Panc1 (cell line): ENCODE measurements around the gene SEC62.

Experiments used
- POLR2AphosphoS5 ChIP-seq: IDR thresholded peaks from 2 replicates; pipeline ENCODE4 v1.6.1; 2012; ENCODE audit warnings: mild to moderate bottlenecking, low read depth, low read length, moderate library complexity
- SIN3A ChIP-seq: IDR thresholded peaks from 2 replicates; pipeline ENCODE4 v1.6.1; 2012; ENCODE audit warnings: low read depth, mild to moderate bottlenecking, low read length, moderate library complexity, borderline replicate concordance; ENCODE audit not compliant: insufficient read depth
- TCF7L2 ChIP-seq: IDR thresholded peaks from 2 replicates; pipeline ENCODE4 v1.6.1; 2011; ENCODE audit warnings: mild to moderate bottlenecking, low read depth, low read length, inconsistent platforms
- TF ChIP-seq, protein P1 (sequence below): fragments of 450-650 bp; IDR thresholded peaks from 2 replicates; pipeline ENCODE4 v1.5.1; 2017; ENCODE audit warnings: mild to moderate bottlenecking
- TF ChIP-seq, protein P2 (sequence below), 2 experiments: IDR thresholded peaks; 2 replicates each; pipeline ENCODE4 v1.6.1; 2011 to 2012; ENCODE audit warnings: low read depth in 2 of 2, control low read depth in 1 of 2, low read length in 1 of 2, mild to moderate bottlenecking in 1 of 2, moderate library complexity in 1 of 2; ENCODE audit not compliant: insufficient read depth in 1 of 2

DNA sequence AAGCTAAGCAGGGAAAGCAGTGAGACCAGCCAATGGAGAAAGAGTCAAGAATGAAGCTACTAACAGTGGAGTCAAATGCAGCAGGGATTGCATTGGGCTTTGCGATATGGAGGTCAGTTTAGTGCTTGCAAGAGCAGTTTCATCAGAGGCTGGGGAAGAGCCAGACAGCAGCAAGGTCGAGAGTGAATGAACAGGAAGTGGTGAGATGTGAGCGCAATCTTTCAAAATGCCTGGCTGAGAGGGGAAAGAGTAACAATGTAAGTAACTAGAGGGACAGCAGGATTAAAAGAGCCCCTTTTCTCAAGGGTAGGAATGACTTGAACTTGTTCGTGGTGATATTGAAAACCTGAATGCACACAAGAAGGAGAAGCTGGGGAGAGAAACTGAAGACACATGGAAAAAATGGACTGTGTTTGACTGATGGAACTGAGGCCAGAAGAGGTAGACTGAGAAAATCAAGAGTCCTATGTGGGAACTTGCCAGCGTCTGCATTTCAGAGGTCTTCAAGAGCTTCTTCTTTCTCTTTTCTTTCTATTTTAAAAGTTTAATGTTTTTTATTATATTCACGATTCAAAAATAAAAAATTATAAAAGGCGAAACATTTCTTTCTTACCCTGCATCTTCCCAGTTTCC is 40.5 kb downstream of the SEC62 start:
- TF ChIP-seq, protein P1, sequence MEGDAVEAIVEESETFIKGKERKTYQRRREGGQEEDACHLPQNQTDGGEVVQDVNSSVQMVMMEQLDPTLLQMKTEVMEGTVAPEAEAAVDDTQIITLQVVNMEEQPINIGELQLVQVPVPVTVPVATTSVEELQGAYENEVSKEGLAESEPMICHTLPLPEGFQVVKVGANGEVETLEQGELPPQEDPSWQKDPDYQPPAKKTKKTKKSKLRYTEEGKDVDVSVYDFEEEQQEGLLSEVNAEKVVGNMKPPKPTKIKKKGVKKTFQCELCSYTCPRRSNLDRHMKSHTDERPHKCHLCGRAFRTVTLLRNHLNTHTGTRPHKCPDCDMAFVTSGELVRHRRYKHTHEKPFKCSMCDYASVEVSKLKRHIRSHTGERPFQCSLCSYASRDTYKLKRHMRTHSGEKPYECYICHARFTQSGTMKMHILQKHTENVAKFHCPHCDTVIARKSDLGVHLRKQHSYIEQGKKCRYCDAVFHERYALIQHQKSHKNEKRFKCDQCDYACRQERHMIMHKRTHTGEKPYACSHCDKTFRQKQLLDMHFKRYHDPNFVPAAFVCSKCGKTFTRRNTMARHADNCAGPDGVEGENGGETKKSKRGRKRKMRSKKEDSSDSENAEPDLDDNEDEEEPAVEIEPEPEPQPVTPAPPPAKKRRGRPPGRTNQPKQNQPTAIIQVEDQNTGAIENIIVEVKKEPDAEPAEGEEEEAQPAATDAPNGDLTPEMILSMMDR, result no peak
- TF ChIP-seq, protein P2, sequence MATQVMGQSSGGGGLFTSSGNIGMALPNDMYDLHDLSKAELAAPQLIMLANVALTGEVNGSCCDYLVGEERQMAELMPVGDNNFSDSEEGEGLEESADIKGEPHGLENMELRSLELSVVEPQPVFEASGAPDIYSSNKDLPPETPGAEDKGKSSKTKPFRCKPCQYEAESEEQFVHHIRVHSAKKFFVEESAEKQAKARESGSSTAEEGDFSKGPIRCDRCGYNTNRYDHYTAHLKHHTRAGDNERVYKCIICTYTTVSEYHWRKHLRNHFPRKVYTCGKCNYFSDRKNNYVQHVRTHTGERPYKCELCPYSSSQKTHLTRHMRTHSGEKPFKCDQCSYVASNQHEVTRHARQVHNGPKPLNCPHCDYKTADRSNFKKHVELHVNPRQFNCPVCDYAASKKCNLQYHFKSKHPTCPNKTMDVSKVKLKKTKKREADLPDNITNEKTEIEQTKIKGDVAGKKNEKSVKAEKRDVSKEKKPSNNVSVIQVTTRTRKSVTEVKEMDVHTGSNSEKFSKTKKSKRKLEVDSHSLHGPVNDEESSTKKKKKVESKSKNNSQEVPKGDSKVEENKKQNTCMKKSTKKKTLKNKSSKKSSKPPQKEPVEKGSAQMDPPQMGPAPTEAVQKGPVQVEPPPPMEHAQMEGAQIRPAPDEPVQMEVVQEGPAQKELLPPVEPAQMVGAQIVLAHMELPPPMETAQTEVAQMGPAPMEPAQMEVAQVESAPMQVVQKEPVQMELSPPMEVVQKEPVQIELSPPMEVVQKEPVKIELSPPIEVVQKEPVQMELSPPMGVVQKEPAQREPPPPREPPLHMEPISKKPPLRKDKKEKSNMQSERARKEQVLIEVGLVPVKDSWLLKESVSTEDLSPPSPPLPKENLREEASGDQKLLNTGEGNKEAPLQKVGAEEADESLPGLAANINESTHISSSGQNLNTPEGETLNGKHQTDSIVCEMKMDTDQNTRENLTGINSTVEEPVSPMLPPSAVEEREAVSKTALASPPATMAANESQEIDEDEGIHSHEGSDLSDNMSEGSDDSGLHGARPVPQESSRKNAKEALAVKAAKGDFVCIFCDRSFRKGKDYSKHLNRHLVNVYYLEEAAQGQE (IDR thresholded peaks at IDR 0.05; ENCODE audit: insufficient read depth in 1 of 2, low read depth in 2 of 2, low read length in 1 of 2), result no peak
- TF ChIP-seq POLR2AphosphoS5, result no peak
- no peak for TF ChIP-seq SIN3A
- TF ChIP-seq TCF7L2, result no peak
